Stimulated activated CD4-positive, alpha-beta T cell treated with anti-CD3 and anti-CD28 coated beads, Interleukin-2, amount 100 ng/mL, for 4 hours (primary cell): ENCODE measurements around the gene LMOD1.
"Not testable (repeated sequence)": the region's sequence is repeated elsewhere in the genome, so short reads cannot be mapped to it uniquely, and the experiment has no call there.

Experiments
- DNase-seq: peaks from one replicate; pipeline ENCODE4 v3.0.0-alpha.2; 2020; ENCODE audit warnings: low read depth

The LMOD1 gene

DNA sequence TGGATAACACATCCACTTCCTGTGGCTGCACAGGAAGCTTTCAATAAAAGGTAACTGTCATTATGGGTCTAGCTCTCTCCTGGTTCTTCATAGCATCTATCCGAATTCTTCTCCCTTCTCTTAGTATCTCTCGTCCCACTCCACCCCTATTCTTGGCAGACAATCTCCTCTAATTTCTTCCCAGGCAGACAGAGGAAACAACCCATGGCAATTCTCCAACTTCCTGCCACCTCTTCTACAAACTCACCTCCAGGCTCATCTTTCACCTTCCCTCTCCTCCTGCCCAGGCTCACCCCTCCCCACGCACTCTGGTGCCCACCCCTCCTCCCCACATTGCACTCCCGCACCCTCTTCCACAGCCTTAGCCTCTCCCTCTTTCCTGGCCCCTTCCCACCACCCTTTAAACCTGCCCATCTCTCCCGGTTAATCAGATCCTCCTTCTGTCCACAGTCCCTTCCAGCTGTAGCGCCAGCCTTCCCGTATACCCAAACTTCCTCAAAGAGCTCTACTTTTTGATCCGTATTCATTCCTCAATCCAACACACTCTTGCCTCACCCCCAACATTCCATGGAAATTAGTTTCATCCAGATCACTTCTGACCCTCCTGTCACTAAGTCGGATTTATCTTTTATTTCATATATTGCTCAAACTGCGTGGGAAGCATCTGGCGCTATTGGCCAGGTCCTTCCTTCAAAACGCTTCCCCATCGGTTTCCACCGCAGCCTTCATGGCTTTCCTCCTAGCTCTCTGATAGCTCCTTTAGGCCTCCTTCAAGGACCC is 31.7 kb downstream of the LMOD1 start:
- no peak for DNase-seq

DNA sequence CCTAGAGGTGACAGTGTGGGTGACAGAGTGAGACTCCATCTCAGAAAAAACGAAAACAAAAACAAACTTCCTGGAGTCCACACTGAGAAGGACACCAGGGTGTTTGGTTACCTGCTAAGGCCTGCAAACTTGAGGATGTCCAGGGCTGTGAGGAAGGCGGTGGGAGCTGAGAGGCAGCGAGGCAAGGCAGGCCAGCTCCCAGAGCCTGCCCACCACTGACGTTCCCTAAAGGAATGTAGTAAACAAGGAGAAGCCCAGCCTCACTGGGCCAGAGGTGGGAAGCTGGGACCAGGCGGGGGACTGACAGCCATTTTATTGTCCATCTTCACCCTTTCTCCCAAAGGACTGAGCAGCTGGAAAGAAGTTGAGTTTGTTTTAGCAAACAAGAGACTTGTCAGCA is 33.5 kb downstream of the LMOD1 start:
- no peak for DNase-seq

DNA sequence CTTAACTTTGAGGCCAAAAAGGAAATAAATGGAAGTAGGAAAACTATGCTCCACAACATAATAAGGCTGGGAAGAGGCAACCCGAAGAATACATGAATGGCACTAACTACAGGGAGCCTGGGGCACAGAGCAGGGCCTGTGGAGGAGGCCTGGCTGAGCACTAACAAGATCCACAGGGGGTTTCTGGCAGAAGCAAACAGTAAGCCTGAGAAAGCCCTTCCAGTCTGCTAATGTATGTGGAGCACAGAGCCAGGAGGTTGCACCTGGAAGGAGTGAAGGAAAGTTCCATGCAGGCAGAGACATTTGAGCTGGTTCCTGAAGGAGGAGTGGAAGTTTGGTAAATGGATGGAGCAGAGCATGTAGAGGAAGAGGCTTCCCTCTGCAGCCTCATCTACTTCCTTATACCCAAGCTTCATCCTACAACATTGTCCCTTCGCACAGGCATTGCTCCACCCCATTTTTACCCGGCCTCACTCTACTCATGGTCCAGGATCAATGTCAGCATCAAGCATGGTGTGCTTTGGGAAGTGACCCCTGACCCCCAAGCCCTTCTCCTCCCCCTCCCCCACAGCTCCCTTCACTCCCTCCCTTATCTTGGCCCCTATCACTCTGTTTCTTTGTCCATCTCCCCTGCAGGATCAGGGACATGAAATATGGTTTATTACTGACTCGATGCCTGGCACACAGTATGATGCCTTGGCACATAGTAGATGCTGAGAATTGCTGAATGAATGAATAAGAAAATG is 34.3 kb downstream of the LMOD1 start:
- DNase-seq, result no peak

DNA sequence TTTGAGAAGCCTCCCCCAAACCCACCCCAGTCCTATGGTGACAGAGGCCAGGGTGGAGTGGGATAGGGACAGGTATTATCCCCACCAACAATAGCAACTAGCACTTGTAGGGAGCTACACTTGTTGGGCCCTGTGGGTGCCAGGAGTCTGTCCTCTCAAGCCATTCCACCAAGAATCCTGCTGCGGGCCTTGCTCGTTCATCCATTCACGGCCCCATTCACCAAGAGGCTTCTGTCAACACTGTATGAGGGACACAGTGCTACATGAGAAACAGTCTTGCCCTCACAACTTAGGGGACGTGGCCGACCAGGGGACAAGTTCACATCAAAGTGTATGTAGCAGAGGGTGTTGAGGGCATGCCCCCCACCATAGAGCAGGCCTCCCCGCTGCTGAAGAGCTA is 38.7 kb downstream of the LMOD1 start:
- DNase-seq, result no peak

DNA sequence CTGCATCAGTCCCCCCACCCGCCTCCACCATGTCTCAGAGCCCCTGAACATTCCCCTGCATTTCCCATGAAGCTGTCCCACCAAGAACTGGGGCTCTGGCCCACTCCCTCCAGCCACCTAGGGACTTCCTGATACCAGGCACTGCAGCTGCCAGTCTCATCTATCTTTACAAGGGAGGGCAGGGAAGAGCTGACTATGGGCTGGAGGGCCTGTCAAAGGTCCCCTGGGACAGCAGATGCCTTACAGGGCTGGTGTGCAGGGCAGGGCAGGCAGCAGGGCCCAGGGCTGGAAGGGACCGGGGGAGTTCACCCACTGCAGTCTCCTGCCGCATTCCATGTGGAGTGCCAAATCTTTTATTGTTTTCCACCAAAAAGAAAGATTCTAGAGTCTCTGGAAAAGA is 40.0 kb downstream of the LMOD1 start:
- no peak for DNase-seq

DNA sequence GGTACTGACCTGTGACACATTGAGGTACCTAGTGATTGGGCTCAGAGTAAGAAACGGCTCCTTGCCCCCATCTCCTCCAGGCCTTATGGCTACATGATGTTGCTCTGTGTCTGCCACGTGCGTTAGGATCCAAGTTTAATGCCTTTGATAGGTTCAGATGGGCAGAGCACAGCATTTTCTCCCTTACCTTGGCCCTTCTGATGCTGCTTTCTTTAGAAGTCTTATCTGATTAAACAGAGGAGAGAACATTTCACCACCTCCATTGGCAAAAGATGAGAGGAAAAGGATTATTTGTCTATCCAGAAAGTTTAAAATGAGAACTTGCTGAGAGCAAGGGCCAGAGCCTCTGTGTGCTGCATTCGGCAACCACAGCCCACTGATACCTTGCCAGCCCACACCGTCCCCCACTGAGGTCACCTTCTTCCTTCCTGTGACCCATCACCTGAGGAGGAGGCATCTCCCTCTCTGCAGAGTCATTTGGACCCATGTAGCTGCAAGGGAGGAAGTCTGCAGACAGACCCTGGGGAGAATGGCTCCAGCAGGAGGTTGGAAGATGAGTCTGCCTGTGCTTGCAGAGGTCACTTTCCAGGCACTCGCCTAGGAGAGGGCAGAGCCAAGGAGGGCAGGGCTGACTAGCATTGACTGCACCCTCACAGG is 41.0 kb downstream of the LMOD1 start:
- DNase-seq, result no peak

DNA sequence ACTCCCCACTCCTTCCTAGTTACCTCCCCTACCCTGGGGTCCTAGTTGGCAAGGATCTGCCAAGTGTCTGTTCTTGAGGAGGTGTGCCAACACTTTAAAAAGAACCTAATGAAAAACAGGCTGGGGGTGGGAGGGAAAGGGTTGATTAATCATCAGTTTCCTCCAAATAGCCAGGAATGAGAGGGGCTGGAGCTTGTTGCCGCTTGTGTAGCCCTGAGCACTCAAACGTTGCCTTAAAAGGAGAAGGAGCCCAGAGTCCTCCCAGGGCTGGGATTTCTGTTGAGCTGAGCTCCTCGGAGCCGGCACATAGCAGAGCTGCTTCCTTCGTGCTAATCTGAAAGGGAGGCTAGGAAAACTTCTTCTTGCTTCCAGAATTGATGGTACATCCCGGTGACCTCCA is 41.8 kb downstream of the LMOD1 start:
- DNase-seq, result no peak

DNA sequence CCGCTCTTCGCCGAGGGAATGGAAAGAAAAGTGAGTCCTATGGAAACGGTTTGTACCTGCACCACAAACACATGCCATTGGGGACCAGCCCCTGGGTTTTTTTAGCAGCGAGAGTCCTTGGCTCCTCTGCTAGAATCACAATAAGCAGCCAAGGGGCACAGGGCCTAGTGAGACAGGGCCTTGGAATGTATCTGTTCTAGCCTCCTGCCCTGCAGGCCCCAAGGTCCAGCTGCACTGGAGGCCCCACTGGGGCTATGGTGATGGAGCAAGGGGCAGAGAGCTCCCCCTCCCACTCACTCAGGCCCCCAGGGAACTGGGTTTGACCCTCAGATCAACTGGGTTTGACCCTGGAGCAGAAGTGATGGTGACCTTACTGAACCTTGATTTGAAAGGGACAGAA is 43.2 kb downstream of the LMOD1 start:
- DNase-seq, result no peak

DNA sequence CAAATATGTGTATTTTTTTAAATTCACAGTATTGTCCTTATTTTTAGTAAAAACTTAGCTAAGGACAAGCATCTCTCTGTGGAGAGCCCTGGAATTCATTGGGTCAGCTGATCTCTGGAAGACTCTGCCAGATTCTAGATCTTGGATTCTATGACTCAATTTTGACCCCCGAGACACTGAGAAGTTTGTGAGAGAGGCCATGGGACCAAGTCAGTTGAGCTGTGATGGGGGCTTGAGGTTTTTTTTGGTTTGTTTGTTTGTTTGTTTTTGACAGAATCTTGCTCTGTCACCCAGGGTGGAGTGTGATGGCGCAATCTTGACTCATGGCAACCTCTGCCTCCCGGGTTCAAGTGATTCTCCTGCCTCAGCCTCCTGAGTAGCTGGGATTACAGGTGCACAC is 44.1 kb downstream of the LMOD1 start:
- DNase-seq, result no peak

DNA sequence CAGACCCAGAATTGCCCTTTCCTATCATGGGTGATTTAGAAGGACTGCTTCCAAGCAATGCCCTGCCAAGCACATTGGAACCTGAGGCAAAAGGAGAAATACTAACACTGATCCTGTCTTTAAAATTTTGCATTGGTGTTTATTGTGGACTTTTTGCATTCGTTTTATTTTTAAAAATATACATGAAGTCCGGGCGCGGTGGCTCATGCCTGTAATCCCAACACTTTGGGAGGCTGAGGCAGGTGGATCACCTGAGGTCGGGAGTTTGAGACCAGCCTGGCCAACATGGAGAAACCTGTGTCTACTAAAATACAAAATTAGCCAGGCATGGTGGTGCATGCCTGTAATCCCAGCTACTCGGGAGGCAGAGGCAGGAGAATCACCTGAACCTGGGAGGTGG is 45.3 kb downstream of the LMOD1 start:
- not testable (repeated sequence) for DNase-seq

DNA sequence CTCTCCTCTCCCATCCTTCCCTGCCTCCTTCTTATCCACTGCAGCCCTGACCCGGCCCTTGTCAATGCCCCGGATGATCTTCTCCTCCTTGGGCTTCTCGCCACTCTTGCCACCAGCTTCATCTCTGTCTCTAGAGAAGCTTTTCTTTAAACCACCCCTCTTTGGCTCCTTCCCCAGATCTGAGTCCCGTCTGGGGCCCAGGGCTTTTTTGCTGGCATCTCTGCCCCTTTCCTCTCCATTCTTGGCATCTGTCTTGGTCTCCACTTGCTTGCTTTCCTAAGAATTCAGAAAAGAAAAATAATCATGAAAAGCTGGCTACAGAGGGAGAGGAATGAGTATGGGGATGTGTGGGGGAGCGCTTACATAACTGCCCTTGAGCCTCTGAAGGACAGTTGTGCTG is 45.9 kb downstream of the LMOD1 start:
- DNase-seq, result no peak

DNA sequence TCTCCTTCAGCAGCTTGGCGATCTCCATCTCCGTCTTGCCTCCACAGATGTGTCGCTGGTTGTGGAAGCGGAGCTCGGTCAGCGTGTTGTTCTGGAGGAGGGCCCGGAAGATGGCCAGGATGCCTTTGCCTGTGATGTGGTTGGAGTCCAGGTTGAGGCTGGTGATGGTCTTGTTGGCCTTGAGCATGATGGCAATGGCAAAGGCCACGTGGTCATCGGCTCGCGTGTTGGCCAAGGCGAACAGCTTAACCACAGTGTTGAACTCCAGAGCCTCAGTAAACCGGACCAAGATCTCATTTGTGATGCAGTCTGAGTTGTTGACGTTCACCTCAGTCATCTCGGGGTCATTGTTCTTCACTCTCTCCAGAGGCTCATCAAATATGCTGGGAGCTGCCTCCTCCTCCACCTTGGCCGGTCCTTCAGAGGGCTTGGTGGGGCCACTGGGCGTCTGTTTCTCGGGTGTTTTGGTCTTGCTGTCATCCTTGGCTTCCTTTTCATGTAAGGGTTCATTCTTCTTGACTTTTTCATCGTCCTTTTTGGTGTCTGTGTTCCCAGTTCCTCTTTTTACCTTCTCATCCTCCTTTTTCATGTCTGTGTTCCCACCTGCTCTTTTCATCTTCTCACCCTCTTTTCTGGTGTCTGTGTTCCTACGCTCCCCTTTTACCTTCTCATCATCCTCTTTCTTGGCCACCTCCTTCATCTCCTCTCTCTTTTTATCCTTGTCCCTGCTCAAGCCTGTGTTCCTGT is 46.5 kb downstream of the LMOD1 start:
- DNase-seq, result no peak

DNA sequence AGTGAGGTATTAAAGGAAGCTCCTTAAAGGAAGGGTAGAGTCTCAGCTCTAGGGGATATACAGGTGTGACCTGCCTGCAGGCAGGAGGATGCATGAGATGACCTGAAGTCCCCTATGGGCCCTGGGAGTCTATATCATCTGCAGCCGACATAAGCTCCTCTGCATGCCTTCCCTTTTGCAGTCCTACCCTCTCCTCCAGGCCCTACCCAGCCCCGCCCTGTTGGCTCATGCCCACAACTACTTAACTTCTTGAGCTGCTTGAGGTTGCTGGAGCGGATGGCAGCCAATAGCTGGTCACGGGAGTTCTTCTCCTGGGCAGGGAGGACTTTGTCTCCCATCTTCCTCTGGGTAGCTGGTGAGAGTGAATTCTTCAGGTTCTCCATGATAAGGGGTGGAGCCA is 47.4 kb downstream of the LMOD1 start:
- no peak for DNase-seq

DNA sequence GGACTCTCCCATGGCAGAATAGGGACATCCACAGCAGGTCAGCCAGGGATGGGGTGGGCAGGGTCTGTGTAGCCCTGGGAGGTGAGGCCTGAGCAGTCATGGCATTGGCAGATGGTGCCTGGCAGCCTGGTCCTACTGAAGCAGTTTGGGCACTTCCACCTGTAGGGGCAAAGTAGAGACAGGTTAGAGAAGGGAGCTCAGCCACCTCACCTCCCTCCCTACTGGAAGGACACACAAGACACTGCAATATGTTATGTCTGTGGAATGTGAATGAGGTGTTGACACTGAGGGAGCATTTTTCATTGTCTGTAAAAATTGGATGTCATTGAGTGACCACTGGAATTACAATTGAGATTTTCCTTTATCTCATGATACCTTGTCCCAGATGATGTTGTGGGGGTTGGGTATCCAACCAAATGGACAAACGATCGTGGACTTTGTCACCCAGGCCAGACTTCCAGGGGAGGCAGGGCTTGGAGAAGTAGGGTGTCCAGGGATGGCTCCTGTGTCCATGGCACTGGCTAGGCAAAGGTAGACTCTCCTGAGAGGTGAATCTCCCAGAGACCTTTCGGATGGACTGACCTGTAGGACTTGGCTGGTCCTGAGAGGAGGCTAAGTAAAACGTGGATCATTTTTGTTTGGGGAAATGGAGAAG is 48.0 kb downstream of the LMOD1 start:
- no peak for DNase-seq

DNA sequence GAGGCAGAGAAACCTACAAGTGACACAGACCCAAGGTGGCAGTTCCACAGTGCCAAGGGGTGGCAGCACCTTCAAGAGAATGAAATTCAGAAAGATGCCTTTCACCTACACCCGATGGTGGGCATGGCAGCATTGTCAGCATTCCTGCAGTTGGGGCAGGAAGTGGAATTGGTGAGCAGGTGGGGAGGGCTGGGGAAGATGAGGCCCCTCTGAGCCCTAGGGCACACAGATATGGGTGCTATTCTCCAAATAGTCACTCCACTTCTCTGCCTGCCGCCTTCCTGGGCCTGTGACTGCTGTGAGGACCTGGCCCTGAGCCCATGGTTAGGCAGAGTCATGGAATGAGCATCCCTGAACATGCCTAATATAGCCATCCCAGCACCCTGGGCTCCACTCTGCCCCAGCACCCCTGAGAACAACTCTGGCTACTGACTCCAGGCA is 49.4 kb downstream of the LMOD1 start:
- DNase-seq, result no peak

DNA sequence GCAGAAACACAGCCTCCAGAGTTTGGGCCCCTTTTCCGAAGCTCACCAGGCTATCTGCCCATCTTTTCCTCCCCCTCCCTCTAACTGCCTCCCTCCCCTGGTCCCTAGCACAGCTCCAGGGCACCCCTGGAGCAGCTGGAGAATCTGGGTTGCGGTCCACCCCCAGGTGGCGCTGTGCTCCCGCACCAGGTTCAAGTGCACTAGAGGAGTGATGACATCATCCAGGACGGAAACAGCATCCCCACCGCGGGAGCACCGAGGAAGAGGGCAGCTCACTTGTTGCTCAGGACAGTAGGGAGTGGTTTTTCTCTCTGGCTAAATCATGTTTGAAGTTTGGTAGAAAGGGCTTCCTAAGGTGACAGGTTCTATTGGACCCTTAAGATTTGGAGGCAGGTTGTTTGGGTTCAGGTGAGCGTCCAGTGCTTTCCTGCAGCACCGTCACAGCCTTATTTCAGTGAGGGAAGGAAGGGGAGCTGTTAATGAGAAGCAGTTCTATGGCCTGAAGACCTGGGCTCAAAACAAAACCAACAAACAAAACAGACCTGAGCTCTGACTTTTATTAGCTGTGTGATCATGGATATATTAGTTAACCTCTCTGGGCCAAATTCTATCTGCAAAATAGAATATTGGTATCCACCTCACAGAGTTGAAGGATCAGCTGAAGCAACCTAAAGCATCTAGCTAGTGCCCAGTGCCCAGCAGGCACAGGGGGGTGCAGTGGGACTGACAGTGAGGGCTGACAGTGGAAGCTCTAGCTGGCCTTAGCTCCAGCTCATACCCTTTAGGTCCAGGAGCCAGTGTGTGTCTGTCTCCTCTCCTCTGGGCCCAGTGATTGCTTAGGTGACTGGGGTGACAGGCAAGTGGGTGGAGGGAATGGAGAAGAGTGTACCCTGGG is 50.2 kb downstream of the LMOD1 start:
- peak; percentile 73 for DNase-seq

DNA sequence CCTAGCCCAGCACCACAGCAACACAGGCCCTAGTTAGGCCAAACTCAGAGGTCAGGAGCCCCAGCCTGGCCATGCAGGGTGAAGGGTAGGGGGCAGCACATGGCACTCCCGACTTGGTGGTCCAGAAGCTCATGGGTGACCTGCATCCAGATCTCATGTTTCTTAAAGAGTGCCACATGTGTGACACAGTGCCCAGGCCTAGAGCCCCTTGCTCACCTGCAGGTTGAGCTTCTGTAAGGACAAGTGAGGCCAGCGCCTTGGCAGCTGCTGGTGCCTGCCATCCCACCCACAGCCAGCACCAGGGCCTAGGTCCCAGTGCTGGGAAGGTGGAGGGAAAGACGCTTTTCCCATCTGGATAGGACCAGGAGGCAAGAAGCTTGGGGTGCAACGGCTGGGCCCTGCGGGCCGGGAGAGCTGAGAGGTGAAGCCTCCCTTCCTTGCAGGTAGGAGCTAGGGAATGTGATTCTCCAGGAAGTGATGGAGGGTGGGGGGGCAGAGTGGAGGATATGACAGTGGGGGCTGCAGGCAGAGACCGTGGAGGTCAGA is 51.2 kb downstream of the LMOD1 start:
- no peak for DNase-seq

DNA sequence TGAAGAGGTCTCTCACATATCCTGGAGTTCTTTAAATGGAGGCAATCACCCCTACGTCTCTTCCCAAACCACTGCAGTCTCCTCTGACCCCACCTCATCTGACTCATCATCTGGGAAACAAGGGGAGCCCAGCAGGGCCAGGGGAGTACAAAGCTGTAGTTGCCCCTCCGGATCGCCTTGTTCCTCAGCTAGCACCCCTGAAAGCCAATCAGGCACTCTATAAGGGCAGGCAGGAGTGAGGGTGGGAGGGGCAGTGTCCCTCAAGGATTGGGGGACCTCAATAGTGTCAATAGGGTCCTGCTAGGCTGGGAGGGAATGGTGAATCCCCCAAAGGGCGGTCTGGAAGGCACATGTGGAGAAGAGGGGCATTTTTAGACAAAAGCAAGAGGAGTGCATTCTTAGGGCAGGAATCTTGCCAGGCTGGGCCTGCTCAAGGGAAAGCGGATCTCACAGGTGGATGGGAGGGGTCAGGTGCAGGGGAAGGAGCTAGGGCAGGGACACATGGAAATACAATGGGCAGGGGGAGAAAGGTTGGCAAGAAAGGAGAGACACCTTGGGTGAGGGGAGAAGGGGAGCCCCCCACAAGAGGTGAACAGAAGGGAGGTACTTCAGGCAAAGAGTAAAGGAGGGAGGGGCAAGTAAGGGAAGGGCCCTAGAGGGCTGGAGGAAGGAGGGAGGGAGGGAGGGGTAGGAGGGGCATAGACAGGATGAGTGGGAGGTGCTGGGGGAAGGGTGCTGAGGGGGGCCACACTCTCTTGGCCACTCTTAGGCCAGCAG is 51.8 kb downstream of the LMOD1 start:
- no peak for DNase-seq

DNA sequence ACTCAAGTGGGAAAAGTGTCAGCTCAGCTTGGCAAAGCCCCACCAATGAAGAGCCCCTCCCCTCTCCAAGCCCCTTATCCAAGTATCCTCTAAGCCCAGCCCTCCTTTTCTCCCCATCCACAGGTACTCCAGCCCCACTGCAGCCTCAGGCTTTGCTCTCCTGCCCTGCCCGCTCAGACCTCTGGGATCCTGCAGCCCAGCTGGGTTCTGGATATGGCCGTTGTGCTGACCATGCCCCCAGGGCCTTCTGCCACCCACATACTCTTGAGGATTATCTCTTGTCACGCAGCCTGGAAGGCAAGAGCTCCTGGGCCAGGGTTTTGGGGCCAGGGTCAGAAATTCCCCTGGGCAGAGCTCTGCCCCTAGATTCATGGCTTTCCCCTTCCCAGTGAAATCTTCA is 52.9 kb downstream of the LMOD1 start:
- no peak for DNase-seq

DNA sequence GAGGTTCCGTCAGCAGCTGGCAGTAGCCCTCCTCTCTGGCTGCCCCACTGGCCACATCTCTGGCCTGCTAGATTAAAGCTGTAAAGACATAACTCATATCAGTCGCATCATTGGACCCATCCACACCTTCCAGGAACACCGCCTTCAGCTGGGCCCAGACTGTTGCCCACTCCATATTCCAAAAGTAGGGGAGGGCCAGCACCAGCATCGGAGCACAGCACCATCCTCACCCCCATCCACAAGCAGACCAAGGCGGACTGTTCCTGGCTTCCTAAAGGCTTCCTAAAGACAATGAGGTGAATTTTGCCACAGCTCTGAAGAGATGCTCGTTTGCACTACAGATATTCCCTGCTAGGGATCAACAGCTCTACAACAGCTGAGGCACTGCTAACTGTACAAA is 54.1 kb downstream of the LMOD1 start:
- DNase-seq, result no peak
